GM10248 (cell line): ENCODE measurements around the gene HDAC9.
"Not testable (repeated sequence)": the region's sequence is repeated elsewhere in the genome, so short reads cannot be mapped to it uniquely, and the experiment has no call there.

Experiments used
- CTCF ChIA-PET: fragments of 300-600 bp; sonication (Branson Sonifier 250); formaldehyde crosslinking; extraction: SDS; loops from one replicate; lab custom pipeline; 2021; ENCODE audit warnings: antibody characterized with exemption; lab: Yijun Ruan, JAX
- POLR2A ChIA-PET: fragments of 350-650 bp; sonication (Branson Sonifier 250); formaldehyde crosslinking; extraction: SDS; loops from one replicate; lab custom pipeline; 2020; ENCODE audit warnings: antibody characterized with exemption; lab: Yijun Ruan, JAX
- DNase-seq: peaks from one replicate; pipeline ENCODE4 v3.0.0; 2012; ENCODE audit errors: extremely low spot score
- CTCF ChIP-seq: IDR thresholded peaks from 2 replicates; pipeline ENCODE4 v1.5.1; 2012; ENCODE audit warnings: mild to moderate bottlenecking, low read depth; ENCODE audit errors: extremely low read depth, missing control alignments, control extremely low read depth

The HDAC9 gene

GRCh38 chr7:18978108-18978495 lies 482.6 kb downstream of the HDAC9 start:
- TF ChIP-seq CTCF: no peak
- DNase-seq: no peak
- ChIA-PET POLR2A (no interaction called here), CTCF (no interaction called here)

DNA sequence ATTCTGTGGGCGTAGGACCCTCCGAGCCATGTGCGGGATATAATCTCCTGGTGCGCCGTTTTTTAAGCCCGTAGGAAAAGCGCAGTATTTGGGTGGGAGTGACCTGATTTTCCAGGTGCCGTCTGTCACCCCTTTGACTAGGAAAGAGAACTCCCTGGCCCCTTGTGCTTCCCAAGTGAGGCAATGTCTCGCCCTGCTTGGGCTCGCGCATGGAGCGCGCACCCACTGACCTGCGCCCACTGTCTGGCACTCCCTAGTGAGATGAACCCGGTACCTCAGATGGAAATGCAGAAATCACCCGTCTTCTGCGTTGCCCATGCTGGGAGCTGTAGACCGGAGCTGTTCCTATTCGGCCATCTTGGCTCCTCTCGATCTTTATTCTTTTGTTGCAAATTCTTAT lies 495.2 kb downstream of the HDAC9 start:
- POLR2A ChIA-PET, CTCF ChIA-PET: not testable (repeated sequence)

DNA sequence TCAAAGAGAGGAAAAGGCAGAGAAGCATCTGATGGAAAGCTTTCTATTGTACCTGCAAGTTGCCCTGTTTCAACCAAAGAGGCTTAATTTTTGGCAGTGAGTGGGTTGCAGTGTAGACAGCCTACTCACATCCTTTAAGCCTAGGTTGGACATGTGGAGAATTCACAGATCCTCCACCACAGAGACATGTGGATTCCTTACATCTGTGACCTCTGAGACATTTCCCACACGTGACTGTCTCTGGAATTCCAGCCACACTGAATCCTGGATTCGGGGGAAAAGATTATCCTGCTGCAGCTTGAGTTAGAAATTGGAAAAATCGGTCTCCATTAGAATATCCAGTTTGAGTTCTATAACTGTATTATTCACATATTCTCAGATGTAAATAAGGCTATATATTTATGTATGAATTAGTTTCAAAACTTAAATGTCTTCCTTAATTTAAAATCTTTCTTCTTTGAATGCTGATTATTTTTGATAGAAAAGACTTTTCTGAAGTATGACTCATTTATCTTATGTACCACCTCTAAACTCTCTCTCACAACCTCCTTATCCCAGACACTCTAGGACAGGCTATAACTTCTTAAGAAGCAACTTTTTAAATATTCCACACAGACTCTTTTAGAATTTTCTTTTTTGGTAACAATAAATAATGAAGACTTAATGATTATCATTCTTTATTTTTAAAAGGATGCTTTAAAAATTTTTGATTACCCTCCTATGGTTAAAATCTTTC lies 498.6 kb downstream of the HDAC9 start:
- no peak for DNase-seq
- TF ChIP-seq CTCF: no peak
- ChIA-PET CTCF (no interaction called here), POLR2A (no interaction called here)

More for the DNA sequence above, 495.2 kb downstream of the HDAC9 start:
- DNase-seq: not testable (repeated sequence)

GRCh38 chr7:18995270-18995671 lies 499.7 kb downstream of the HDAC9 start:
- no peak for TF ChIP-seq CTCF
- DNase-seq: no peak
- POLR2A ChIA-PET: no interaction called here
- CTCF ChIA-PET: no interaction called here

- CTCF ChIA-PET: no interaction called here
These were observed 500.4 kb downstream of the HDAC9 start for GRCh38 chr7:18995811-18996426.

DNA sequence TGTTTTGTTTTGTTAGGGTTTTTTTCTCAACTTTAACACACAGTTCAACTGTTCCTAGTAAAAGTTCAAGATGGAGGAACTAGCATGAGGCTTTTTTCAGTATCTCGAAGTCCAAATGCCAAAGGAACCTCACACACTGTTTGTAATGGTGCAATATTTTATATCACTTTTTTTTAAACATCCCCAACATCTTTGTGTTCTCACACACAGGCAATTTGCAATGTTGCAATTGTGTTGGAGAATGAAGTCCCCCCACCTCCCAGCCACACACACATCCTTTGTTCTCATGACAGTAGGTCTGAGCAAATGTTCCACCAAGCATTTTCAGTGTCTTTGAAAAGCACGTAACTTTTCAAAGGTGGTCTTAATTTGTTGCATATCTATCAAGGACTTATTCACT lies 501.0 kb downstream of the HDAC9 start:
- no peak for TF ChIP-seq CTCF
- CTCF ChIA-PET: no interaction called here
- DNase-seq: no peak
- POLR2A ChIA-PET: no interaction called here

More at GRCh38 chr7:18995811-18996426, 500.4 kb downstream of the HDAC9 start:
- no peak for DNase-seq
- TF ChIP-seq CTCF: no peak
- POLR2A ChIA-PET: no interaction called here

DNA sequence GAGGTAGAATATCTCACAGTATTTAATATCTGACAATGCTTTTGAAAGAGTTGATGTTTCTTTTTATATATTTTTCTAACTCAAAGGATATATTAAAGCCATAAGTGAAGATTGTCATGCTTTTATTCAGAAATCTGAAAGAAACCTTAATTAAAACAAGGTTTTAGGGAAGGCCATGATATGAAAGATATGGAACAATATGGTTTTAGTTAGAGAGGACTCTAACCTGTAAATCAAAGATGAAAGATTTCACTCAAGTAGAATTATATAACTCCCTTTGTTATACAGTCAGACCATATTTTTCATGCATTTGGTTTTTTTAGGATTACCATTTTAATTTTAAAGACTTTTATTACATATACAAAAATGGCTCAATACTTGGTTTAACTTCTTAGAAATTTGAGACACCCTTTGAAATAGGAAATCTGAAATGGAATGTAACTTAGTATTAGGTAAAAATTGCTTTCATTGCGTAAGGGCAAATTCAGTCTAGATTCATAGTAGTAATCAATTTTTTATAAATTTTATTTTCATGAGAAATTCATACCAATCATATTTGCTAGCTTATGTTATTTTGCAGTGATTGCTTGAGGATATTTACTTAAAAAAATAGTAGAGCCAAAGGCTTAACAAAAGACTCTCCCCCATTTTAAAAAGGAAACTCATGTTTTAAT lies 502.1 kb downstream of the HDAC9 start:
- no peak for TF ChIP-seq CTCF
- no peak for DNase-seq
- ChIA-PET CTCF (no interaction called here), POLR2A (no interaction called here)
